IMR-90 (cell line): ENCODE measurements around the gene NEK6.

ENCODE experiments used
- CHD1 ChIP-seq: IDR thresholded peaks from 2 replicates; pipeline ENCODE4 v1.6.1; 2012; ENCODE audit warnings: low read depth, low read length, improper control_type of control experiment
- CTCF ChIP-seq: conservative IDR thresholded peaks from 2 replicates; pipeline ENCODE4 v1.5.1; 2012; ENCODE audit warnings: mild to moderate bottlenecking, low read depth, low read length, improper control_type of control experiment
- ELK1 ChIP-seq: fragments of 150-350 bp; IDR thresholded peaks from 2 replicates; pipeline ENCODE4 v1.6.1; 2016; ENCODE audit warnings: low read depth, mild to moderate bottlenecking, low read length, moderate library complexity, borderline replicate concordance
- MAFK ChIP-seq: IDR thresholded peaks from 2 replicates; pipeline ENCODE4 v1.6.1; 2012; ENCODE audit warnings: low read depth, low read length, improper control_type of control experiment
- MXI1 ChIP-seq: IDR thresholded peaks from 2 replicates; pipeline ENCODE4 v1.6.1; 2012; ENCODE audit warnings: low read depth, mild to moderate bottlenecking, low read length, moderate library complexity, borderline replicate concordance
- POLR2A ChIP-seq: IDR thresholded peaks from 2 replicates; pipeline ENCODE4 v1.6.1; 2012; ENCODE audit warnings: mild to moderate bottlenecking, low read depth, low read length
- RAD21 ChIP-seq: IDR thresholded peaks from 2 replicates; pipeline ENCODE4 v1.6.1; 2012; ENCODE audit warnings: low read length, improper control_type of control experiment
- RFX5 ChIP-seq: IDR thresholded peaks from 2 replicates; pipeline ENCODE4 v1.8.0; 2012; ENCODE audit warnings: low read depth, mild to moderate bottlenecking, low read length, moderate library complexity
- SMC3 ChIP-seq: fragments of 150-350 bp; IDR thresholded peaks from 2 replicates; pipeline ENCODE4 v1.6.1; 2016; ENCODE audit warnings: low read depth, mild to moderate bottlenecking, antibody characterized with exemption, low read length, moderate library complexity

GRCh38 chr9:124263213-124263612, 5.5 kb downstream of the NEK6 start:
- TF ChIP-seq CTCF (no peak), RFX5 (no peak), POLR2A (no peak), RAD21 (no peak), SMC3 (no peak), ELK1 (no peak), CHD1 (no peak), MXI1 (no peak), MAFK (no peak)
